ENCODE data around the gene RNPEPL1. TPM values are rescaled to one million over a fixed set of nuclear protein-coding genes. Genes with fewer than 3 reads are reported as not detected.

The RNPEPL1 gene
- total RNA-seq, 1 experiment from 2014 or later: 80.6 TPM

- peaks cover 80% of the 10 kb centered on the region for H3K36me3 Mint-ChIP-seq (ENCODE audit: insufficient read depth, unreplicated experiment)
- H3K27me3 Mint-ChIP-seq (ENCODE audit: unreplicated experiment): no peaks in the 10 kb centered on the region
- intact Hi-C loops (cut with micrococcal nuclease; ENCODE audit: unreplicated experiment): no loop called here
- H3K27ac Mint-ChIP-seq (ENCODE audit: unreplicated experiment): no peak overlapping the region
- H3K4me3 Mint-ChIP-seq (ENCODE audit: low read depth, unreplicated experiment): no peak overlapping the region
- DNase-seq: no peak
- BruUV-seq (replicated peaks): no TSS peak
- no peak for TF ChIP-seq CTCF (IDR thresholded peaks at IDR 0.05; ENCODE audit: unreplicated experiment)
- CTCF ChIA-PET: no interaction called here
- no peaks in the 10 kb centered on the region for H3K9me3 Mint-ChIP-seq (ENCODE audit: low read depth, unreplicated experiment)
- H3K4me1 Mint-ChIP-seq (ENCODE audit: low read depth, unreplicated experiment): peaks cover 10% of the 10 kb centered on the region
Observed at GRCh38 chr2:240571314-240571973, 3.2 kb downstream of the RNPEPL1 start.

- peaks cover 10% of the 10 kb centered on the region for H3K4me1 Mint-ChIP-seq (ENCODE audit: low read depth, unreplicated experiment)
- no peaks in the 10 kb centered on the region for H3K27me3 Mint-ChIP-seq (ENCODE audit: unreplicated experiment)
- peaks cover 78% of the 10 kb centered on the region for H3K36me3 Mint-ChIP-seq (ENCODE audit: insufficient read depth, unreplicated experiment)
- no TSS peak for BruUV-seq (replicated peaks)
- H3K4me3 Mint-ChIP-seq (ENCODE audit: low read depth, unreplicated experiment): no peak overlapping the region
- no peaks in the 10 kb centered on the region for H3K9me3 Mint-ChIP-seq (ENCODE audit: low read depth, unreplicated experiment)
- H3K27ac Mint-ChIP-seq (ENCODE audit: unreplicated experiment): no peak overlapping the region
- no peak for DNase-seq
- intact Hi-C loops (cut with micrococcal nuclease; ENCODE audit: unreplicated experiment): no loop called here
- CTCF ChIA-PET: no interaction called here
- no peak for TF ChIP-seq CTCF (IDR thresholded peaks at IDR 0.05; ENCODE audit: unreplicated experiment)
Observed at GRCh38 chr2:240572141-240573031, 4.1 kb downstream of the RNPEPL1 start.

GRCh38 chr2:240573071-240573515 is 4.8 kb downstream of the RNPEPL1 start:
- Mint-ChIP-seq H3K4me3 (ENCODE audit: low read depth, unreplicated experiment) (no peak overlapping the region), H3K36me3 (ENCODE audit: insufficient read depth, unreplicated experiment) (peaks cover 78% of the 10 kb centered on the region), H3K9me3 (ENCODE audit: low read depth, unreplicated experiment) (no peaks in the 10 kb centered on the region), H3K27ac (ENCODE audit: unreplicated experiment) (no peak overlapping the region), H3K27me3 (ENCODE audit: unreplicated experiment) (no peaks in the 10 kb centered on the region), H3K4me1 (ENCODE audit: low read depth, unreplicated experiment) (peaks cover 10% of the 10 kb centered on the region)
- intact Hi-C loops (cut with micrococcal nuclease; ENCODE audit: unreplicated experiment): no loop called here
- no TSS peak for BruUV-seq (replicated peaks)
- CTCF ChIA-PET: interaction anchor here (0.9 kb wide), 1 partner anchor 14 kb away, joined by 3 read pairs; the partner anchor contains the start of gene CAPN10
- TF ChIP-seq CTCF (IDR thresholded peaks at IDR 0.05; ENCODE audit: unreplicated experiment): no peak
- no peak for DNase-seq

GRCh38 chr2:240573516-240574385 is 5.5 kb downstream of the RNPEPL1 start:
- no peak overlapping the region for H3K4me3 Mint-ChIP-seq (ENCODE audit: low read depth, unreplicated experiment)
- BruUV-seq (replicated peaks): no TSS peak
- DNase-seq: no peak
- intact Hi-C loops (cut with micrococcal nuclease; ENCODE audit: unreplicated experiment): no loop called here
- H3K9me3 Mint-ChIP-seq (ENCODE audit: low read depth, unreplicated experiment): no peaks in the 10 kb centered on the region
- peaks cover 78% of the 10 kb centered on the region for H3K36me3 Mint-ChIP-seq (ENCODE audit: insufficient read depth, unreplicated experiment)
- no peak for TF ChIP-seq CTCF (IDR thresholded peaks at IDR 0.05; ENCODE audit: unreplicated experiment)
- H3K27ac Mint-ChIP-seq (ENCODE audit: unreplicated experiment): no peak overlapping the region
- H3K4me1 Mint-ChIP-seq (ENCODE audit: low read depth, unreplicated experiment): peaks cover 15% of the 10 kb centered on the region
- CTCF ChIA-PET: interaction anchor here (0.9 kb wide), 1 partner anchor 13 kb away, joined by 3 read pairs; the partner anchor contains the start of gene CAPN10
- no peaks in the 10 kb centered on the region for H3K27me3 Mint-ChIP-seq (ENCODE audit: unreplicated experiment)
